ENCODE results near the gene FBXW7. TPM values are rescaled to one million over a fixed set of nuclear protein-coding genes. Genes with fewer than 3 reads are reported as not detected.
A peak's percentile ranks its signal among the peaks of the same experiment; 100 is the strongest.

FBXW7 gene
- polyA plus RNA-seq, 2 of the 4 experiments (the other 2 are of a cell fraction), result 7.2 to 12.5 TPM

DNA sequence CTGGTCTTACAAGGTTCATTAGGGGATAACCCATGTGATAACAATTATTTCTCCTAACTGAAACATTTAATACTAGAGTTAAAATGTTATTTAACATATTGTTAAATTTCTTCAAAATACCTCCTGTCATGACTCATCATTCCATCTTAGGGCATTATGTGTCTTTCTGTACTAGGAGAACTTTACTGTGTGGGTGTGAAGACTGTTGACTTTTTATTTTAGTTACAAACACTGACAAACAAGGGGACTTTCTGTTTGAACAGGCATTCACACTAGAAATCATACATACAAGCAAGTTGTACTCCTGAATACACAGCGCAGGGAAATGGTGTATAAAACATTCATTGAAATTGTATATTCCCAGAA is 175.9 kb downstream of the FBXW7 start:
- FAIRE-seq (no peak), DNase-seq (ENCODE audit: low read depth in 1 of 2, low spot score in 1 of 2) (no peak), ATAC-seq (no peak)
- WGBS (ENCODE audit: missing lambda C conversion rate), result 83% methylated on average over 1 of the region's 1 CpG
- Histone ChIP-seq H3K4me2 (peak overlapping the region; percentile 22; the same call in 1 of the 3 replicates), H3K27ac (no peak overlapping the region), H3K4me1 (peaks cover 37% of the 10 kb centered on the region), H3K9me3 (no peaks in the 10 kb centered on the region), H3K4me3 (no peak overlapping the region)
- TF ChIP-seq FOXS1 (CRISPR knock-in tag; IDR thresholded peaks at IDR 0.05), result no peak
- TF ChIP-seq FOSL2 (IDR thresholded peaks at IDR 0.05), result no peak
- peak; percentile 45; the same call in 1 of the 2 replicates for TF ChIP-seq FOSL2 (CRISPR knock-in tag; IDR thresholded peaks at IDR 0.05)
- ChIA-PET CTCF (interaction anchor here (0.9 kb wide), 1 partner anchor 9 kb away, joined by 3 read pairs; no protein-coding TSS in a partner anchor), POLR2A (no interaction called here)

DNA sequence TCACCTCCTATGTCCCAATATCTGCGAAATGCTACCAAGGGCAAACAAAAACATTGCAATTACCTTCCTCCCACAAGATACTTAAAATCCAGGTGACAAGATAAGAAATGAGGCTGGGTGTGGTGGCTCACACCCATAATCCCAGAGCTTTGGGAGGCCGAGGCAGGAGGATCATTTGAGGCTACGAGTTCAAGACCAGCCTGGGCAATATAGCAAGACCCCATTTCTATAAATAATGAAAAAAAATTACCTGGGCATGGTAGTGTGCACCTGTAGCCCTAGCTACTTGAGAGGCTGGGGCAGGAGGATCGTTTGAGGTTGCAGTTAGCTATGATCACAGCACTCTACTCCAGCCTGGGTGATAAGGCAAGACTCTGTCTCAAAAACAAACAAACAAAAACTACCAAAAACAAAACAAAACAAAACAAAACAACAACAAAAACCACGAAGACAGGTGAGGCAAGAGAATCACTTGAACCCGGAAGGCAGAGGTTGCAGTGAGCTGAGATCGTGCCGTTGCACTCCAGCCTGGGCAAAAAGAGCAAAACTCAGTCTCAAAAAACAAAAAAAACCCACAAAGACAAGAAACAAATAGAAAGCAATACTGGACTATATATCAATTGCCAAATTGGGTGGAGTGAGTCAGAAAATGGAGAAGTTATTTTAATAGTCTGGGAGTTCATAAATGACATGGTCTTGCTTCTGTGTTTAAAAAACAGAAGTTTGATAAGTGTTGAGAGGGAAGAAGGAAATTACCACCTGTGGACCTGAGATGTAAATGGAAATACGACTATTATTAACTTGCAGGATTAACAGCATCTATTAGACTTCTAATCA is 176.5 kb downstream of the FBXW7 start:
- POLR2A ChIA-PET, result no interaction called here
- CTCF ChIA-PET, result interaction anchor here (0.9 kb wide), 1 partner anchor 8 kb away, joined by 3 read pairs; no protein-coding TSS in a partner anchor
- no peak for DNase-seq (ENCODE audit: low read depth in 1 of 2, low spot score in 1 of 2)

DNA sequence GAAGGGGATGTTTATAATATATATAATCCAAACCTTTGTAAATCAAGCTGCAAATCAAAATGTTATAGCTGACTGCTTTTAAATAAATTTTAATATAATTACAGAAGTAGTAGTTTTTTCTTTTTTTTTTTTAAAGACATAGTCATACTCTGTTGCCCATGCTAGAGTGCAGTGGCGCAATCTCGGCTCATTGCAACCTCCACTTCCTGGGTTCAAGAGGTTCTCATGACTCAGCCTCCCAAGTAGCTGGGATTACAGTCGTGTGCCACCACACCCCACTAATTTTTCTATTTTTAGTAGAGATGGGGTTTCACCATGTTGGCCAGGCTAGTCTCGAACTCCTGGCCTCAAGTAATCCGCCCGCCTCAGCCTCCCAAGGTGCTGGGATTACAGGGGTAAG is 178.7 kb downstream of the FBXW7 start:
- peaks cover 40% of the 10 kb centered on the region for H3K4me1 ChIP-seq
- 79% methylated on average over 6 of the region's 6 CpGs for WGBS (ENCODE audit: missing lambda C conversion rate)
- no peak for FAIRE-seq
- CTCF ChIA-PET, result interaction anchor here (0.6 to 1.3 kb wide), 3 partner anchors 8 to 52 kb away, joined by 3 read pairs; no protein-coding TSS in a partner anchor
- peak overlapping the region; percentile 56; the same call in 2 of the 3 replicates for H3K4me2 ChIP-seq
- H3K9me3 ChIP-seq, result no peaks in the 10 kb centered on the region
- DNase-seq (ENCODE audit: low read depth in 1 of 2, low spot score in 1 of 2), result peak in 1 of 2 experiments; percentile 30
- no peak for ATAC-seq
- H3K27ac ChIP-seq, result no peak overlapping the region
- TF ChIP-seq RFX5 (IDR thresholded peaks at IDR 0.05) (no peak), CEBPB (IDR thresholded peaks at IDR 0.05) (0 out of 4 replicates have a peak, but pooled peaks of 1 of the 2 experiments have one; percentile 8)
- POLR2A ChIA-PET, result no interaction called here
- H3K4me3 ChIP-seq, result no peak overlapping the region

More for the DNA sequence above, 176.5 kb downstream of the FBXW7 start:
- ATAC-seq (no peak), FAIRE-seq (no peak)
- WGBS (ENCODE audit: missing lambda C conversion rate), result 90% methylated on average over 9 of the region's 9 CpGs
- Histone ChIP-seq H3K27ac (no peak overlapping the region), H3K4me2 (peak overlapping the region; percentile 22; the same call in 1 of the 3 replicates), H3K4me3 (no peak overlapping the region), H3K4me1 (peaks cover 37% of the 10 kb centered on the region), H3K9me3 (no peaks in the 10 kb centered on the region)
- TF ChIP-seq RNF2 (IDR thresholded peaks at IDR 0.05; ENCODE audit: borderline replicate concordance, low read depth), result no peak
- no peak for TF ChIP-seq PHF8 (IDR thresholded peaks at IDR 0.05; ENCODE audit: borderline replicate concordance, low read depth)
- TF ChIP-seq HOXB13 (CRISPR knock-in tag; IDR thresholded peaks at IDR 0.05; ENCODE audit: low read depth), result no peak
- TF ChIP-seq, protein P1, sequence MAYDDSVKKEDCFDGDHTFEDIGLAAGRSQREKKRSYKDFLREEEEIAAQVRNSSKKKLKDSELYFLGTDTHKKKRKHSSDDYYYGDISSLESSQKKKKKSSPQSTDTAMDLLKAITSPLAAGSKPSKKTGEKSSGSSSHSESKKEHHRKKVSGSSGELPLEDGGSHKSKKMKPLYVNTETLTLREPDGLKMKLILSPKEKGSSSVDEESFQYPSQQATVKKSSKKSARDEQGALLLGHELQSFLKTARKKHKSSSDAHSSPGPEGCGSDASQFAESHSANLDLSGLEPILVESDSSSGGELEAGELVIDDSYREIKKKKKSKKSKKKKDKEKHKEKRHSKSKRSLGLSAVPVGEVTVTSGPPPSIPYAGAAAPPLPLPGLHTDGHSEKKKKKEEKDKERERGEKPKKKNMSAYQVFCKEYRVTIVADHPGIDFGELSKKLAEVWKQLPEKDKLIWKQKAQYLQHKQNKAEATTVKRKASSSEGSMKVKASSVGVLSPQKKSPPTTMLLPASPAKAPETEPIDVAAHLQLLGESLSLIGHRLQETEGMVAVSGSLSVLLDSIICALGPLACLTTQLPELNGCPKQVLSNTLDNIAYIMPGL (CRISPR knock-in tag; IDR thresholded peaks at IDR 0.05; ENCODE audit: borderline replicate concordance), result no peak
- TF ChIP-seq HOXA7 (CRISPR knock-in tag; IDR thresholded peaks at IDR 0.05), result no peak
- TF ChIP-seq EP300 (IDR thresholded peaks at IDR 0.05), result no peak
- no peak for TF ChIP-seq CHD2 (IDR thresholded peaks at IDR 0.05; ENCODE audit: low read length, partially characterized antibody)
- no peak for TF ChIP-seq BHLHE40 (IDR thresholded peaks at IDR 0.05; ENCODE audit: low read depth, low read length)
- TF ChIP-seq, protein P2, sequence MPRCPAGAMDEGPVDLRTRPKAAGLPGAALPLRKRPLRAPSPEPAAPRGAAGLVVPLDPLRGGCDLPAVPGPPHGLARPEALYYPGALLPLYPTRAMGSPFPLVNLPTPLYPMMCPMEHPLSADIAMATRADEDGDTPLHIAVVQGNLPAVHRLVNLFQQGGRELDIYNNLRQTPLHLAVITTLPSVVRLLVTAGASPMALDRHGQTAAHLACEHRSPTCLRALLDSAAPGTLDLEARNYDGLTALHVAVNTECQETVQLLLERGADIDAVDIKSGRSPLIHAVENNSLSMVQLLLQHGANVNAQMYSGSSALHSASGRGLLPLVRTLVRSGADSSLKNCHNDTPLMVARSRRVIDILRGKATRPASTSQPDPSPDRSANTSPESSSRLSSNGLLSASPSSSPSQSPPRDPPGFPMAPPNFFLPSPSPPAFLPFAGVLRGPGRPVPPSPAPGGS (IDR thresholded peaks at IDR 0.05), result no peak
- TF ChIP-seq, protein P3, sequence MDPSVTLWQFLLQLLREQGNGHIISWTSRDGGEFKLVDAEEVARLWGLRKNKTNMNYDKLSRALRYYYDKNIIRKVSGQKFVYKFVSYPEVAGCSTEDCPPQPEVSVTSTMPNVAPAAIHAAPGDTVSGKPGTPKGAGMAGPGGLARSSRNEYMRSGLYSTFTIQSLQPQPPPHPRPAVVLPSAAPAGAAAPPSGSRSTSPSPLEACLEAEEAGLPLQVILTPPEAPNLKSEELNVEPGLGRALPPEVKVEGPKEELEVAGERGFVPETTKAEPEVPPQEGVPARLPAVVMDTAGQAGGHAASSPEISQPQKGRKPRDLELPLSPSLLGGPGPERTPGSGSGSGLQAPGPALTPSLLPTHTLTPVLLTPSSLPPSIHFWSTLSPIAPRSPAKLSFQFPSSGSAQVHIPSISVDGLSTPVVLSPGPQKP (IDR thresholded peaks at IDR 0.05; ENCODE audit: low read depth, low read length), result no peak
- TF ChIP-seq MYC (IDR thresholded peaks at IDR 0.05; ENCODE audit: borderline replicate concordance, low read length), result no peak
- TF ChIP-seq RFX5 (IDR thresholded peaks at IDR 0.05), result no peak
- no peak for TF ChIP-seq ZSCAN20 (CRISPR knock-in tag; IDR thresholded peaks at IDR 0.05)
- no peak for TF ChIP-seq KDM1A (IDR thresholded peaks at IDR 0.05; ENCODE audit: low read depth)
- TF ChIP-seq ZNF302 (CRISPR knock-in tag; IDR thresholded peaks at IDR 0.05), result no peak

All from A549 (cell line).